ENCODE measurements around the gene MPPED1.

The MPPED1 gene

DNA sequence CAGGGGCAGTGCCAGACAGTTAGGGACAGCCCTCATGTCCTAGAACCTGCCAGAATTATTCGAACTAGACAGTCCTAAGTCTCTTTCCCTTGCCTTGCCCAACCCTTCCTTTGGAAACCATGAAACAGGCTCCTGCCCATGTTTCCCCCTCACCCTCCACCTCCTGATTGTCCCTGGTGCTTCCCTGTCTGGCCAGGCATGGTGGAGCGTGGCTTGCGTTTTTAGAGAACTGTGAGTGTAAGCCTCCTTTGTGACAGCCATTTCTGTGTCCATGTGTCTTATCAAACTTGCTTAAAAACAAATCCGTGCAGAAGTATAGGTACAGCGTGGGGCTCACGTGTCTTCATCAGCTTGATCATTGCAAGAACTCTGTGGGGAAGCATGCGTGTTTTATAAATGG lies 54.9 kb downstream of the MPPED1 start:
- Histone ChIP-seq H2AFZ (ENCODE audit: low read depth, low read length, severe bottlenecking) (no peak overlapping the region), H3F3A (ENCODE audit: insufficient read depth) (no peaks in the 10 kb centered on the region), H3K27me3 (ENCODE audit: low read length) (no peaks in the 10 kb centered on the region), H3K9me3 (ENCODE audit: insufficient read depth, low read length) (no peaks in the 10 kb centered on the region), H3K79me2 (ENCODE audit: insufficient read depth, low read length) (no peaks in the 10 kb centered on the region), H3K9me2 (replicated peaks; ENCODE audit: insufficient read depth, low read length) (no peaks in the 10 kb centered on the region), H3K36me3 (ENCODE audit: low read length) (no peaks in the 10 kb centered on the region), H3K9ac (ENCODE audit: low read length) (no peak overlapping the region), H3K4me2 (ENCODE audit: low read depth, low read length, poor library complexity, severe bottlenecking) (no peak overlapping the region), H4K20me1 (ENCODE audit: low read depth, low read length) (no peaks in the 10 kb centered on the region), H3K4me3 (ENCODE audit: insufficient read depth, low read length, poor library complexity, severe bottlenecking) (no peak overlapping the region), H3K27ac (ENCODE audit: low read depth, low read length) (no peak overlapping the region)
- no peak for TF ChIP-seq EZH2phosphoT487 (conservative IDR thresholded peaks at IDR 0.05; ENCODE audit: low read length)
- TF ChIP-seq, protein P1, sequence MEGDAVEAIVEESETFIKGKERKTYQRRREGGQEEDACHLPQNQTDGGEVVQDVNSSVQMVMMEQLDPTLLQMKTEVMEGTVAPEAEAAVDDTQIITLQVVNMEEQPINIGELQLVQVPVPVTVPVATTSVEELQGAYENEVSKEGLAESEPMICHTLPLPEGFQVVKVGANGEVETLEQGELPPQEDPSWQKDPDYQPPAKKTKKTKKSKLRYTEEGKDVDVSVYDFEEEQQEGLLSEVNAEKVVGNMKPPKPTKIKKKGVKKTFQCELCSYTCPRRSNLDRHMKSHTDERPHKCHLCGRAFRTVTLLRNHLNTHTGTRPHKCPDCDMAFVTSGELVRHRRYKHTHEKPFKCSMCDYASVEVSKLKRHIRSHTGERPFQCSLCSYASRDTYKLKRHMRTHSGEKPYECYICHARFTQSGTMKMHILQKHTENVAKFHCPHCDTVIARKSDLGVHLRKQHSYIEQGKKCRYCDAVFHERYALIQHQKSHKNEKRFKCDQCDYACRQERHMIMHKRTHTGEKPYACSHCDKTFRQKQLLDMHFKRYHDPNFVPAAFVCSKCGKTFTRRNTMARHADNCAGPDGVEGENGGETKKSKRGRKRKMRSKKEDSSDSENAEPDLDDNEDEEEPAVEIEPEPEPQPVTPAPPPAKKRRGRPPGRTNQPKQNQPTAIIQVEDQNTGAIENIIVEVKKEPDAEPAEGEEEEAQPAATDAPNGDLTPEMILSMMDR (IDR thresholded peaks at IDR 0.05; ENCODE audit: insufficient read depth, low read length, poor library complexity, severe bottlenecking) = no peak

GRCh38 chr22:43467216-43467940 lies 55.6 kb downstream of the MPPED1 start:
- Histone ChIP-seq H3K27me3 (ENCODE audit: low read length) (no peaks in the 10 kb centered on the region), H2AFZ (ENCODE audit: low read depth, low read length, severe bottlenecking) (no peak overlapping the region), H3K36me3 (ENCODE audit: low read length) (no peaks in the 10 kb centered on the region), H3K9ac (ENCODE audit: low read length) (no peak overlapping the region), H3K27ac (ENCODE audit: low read depth, low read length) (no peak overlapping the region), H4K20me1 (ENCODE audit: low read depth, low read length) (no peaks in the 10 kb centered on the region), H3F3A (ENCODE audit: insufficient read depth) (no peaks in the 10 kb centered on the region), H3K4me2 (ENCODE audit: low read depth, low read length, poor library complexity, severe bottlenecking) (no peak overlapping the region), H3K79me2 (ENCODE audit: insufficient read depth, low read length) (no peaks in the 10 kb centered on the region), H3K9me3 (ENCODE audit: insufficient read depth, low read length) (no peaks in the 10 kb centered on the region), H3K9me2 (replicated peaks; ENCODE audit: insufficient read depth, low read length) (no peaks in the 10 kb centered on the region), H3K4me3 (ENCODE audit: insufficient read depth, low read length, poor library complexity, severe bottlenecking) (no peak overlapping the region)
- TF ChIP-seq, protein P1 (IDR thresholded peaks at IDR 0.05; ENCODE audit: insufficient read depth, low read length, poor library complexity, severe bottlenecking) = no peak
- no peak for TF ChIP-seq EZH2phosphoT487 (conservative IDR thresholded peaks at IDR 0.05; ENCODE audit: low read length)

DNA sequence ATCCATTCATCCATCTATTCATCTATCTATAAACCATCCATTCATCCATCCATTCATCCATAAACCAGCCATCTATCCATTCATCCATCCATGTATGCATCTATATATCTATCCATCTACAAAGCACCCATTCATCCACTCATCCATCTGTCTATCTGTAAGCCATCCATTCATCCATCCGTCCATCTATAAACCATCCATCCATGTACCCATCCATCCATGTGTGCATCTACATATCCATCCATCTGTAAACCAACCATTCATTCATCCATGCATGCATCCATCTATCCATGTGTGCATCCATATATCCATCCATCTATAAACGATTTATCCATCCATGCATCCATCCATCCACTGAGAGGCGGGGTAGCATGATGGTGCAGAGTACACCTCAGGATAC lies 58.4 kb downstream of the MPPED1 start:
- no peaks in the 10 kb centered on the region for H3F3A ChIP-seq (ENCODE audit: insufficient read depth)
- no peak overlapping the region for H3K27ac ChIP-seq (ENCODE audit: low read depth, low read length)
- no peak overlapping the region for H3K9ac ChIP-seq (ENCODE audit: low read length)
- H3K4me2 ChIP-seq (ENCODE audit: low read depth, low read length, poor library complexity, severe bottlenecking) = no peak overlapping the region
- H2AFZ ChIP-seq (ENCODE audit: low read depth, low read length, severe bottlenecking) = no peak overlapping the region
- H3K4me3 ChIP-seq (ENCODE audit: insufficient read depth, low read length, poor library complexity, severe bottlenecking) = no peak overlapping the region
- H3K79me2 ChIP-seq (ENCODE audit: insufficient read depth, low read length) = no peaks in the 10 kb centered on the region
- H3K27me3 ChIP-seq (ENCODE audit: low read length) = no peaks in the 10 kb centered on the region
- no peaks in the 10 kb centered on the region for H3K9me2 ChIP-seq (replicated peaks; ENCODE audit: insufficient read depth, low read length)
- H3K36me3 ChIP-seq (ENCODE audit: low read length) = no peaks in the 10 kb centered on the region
- H4K20me1 ChIP-seq (ENCODE audit: low read depth, low read length) = no peaks in the 10 kb centered on the region
- TF ChIP-seq, protein P1 (IDR thresholded peaks at IDR 0.05; ENCODE audit: insufficient read depth, low read length, poor library complexity, severe bottlenecking) = no peak
- TF ChIP-seq EZH2phosphoT487 (conservative IDR thresholded peaks at IDR 0.05; ENCODE audit: low read length) = no peak
- H3K9me3 ChIP-seq (ENCODE audit: insufficient read depth, low read length) = no peaks in the 10 kb centered on the region

All from SU-DHL-6 (cell line).